Neural progenitor cell (in vitro differentiated cells): ENCODE results near the gene IGSF10. TPM values are rescaled to one million over a fixed set of nuclear protein-coding genes. Genes with fewer than 3 reads are reported as not detected.
A peak's percentile ranks its signal among the peaks of the same experiment; 100 is the strongest.

Experiments used
- DNase-seq: peaks from one replicate; pipeline ENCODE4 v3.0.0-alpha.2; 2016; ENCODE audit warnings: low spot score
- H2AFZ ChIP-seq: fragments of 200-600 bp; sonication (generic); replicated peaks from 2 replicates; pipeline ENCODE4 v1.6.1; 2016; ENCODE audit warnings: antibody characterized with exemption
- H3F3A ChIP-seq: fragments of 200-600 bp; sonication (generic); 2 replicates; pipeline ENCODE4 v1.6.1; 2016; ENCODE audit warnings: antibody characterized with exemption, low read depth
- H3K27ac ChIP-seq: fragments of 200-600 bp; sonication (generic); 2 replicates; pipeline ENCODE4 v1.5.1; 2016; ENCODE audit warnings: mild to moderate bottlenecking
- H3K27me3 ChIP-seq: fragments of 200-600 bp; sonication (generic); 2 replicates; pipeline ENCODE4 v1.6.1; 2016; ENCODE audit warnings: mild to moderate bottlenecking, moderate library complexity
- H3K36me3 ChIP-seq: fragments of 200-600 bp; sonication (generic); 2 replicates; pipeline ENCODE4 v1.5.1; 2016
- H3K4me1 ChIP-seq: fragments of 200-600 bp; sonication (generic); 2 replicates; pipeline ENCODE4 v1.6.1; 2016; ENCODE audit warnings: mixed run types
- H3K4me2 ChIP-seq: fragments of 200-600 bp; sonication (generic); 2 replicates; pipeline ENCODE4 v1.6.1; 2016
- H3K4me3 ChIP-seq: fragments of 200-600 bp; sonication (generic); 2 replicates; pipeline ENCODE4 v1.5.1; 2016
- H3K79me2 ChIP-seq: fragments of 200-600 bp; sonication (generic); 2 replicates; pipeline ENCODE4 v1.6.1; 2016; ENCODE audit warnings: low read depth
- H3K9ac ChIP-seq: fragments of 200-600 bp; sonication (generic); 2 replicates; pipeline ENCODE4 v1.6.1; 2016
- H3K9me3 ChIP-seq: fragments of 200-600 bp; sonication (generic); 2 replicates; pipeline ENCODE4 v1.5.1; 2016; ENCODE audit warnings: low read depth
- H4K20me1 ChIP-seq: fragments of 200-600 bp; sonication (generic); 2 replicates; pipeline ENCODE4 v1.6.1; 2016; ENCODE audit warnings: low read depth
- H3K27ac Mint-ChIP-seq: 3 replicates; pipeline ENCODE4 v1.8.0; 2021; ENCODE audit warnings: mixed read lengths
- H3K27me3 Mint-ChIP-seq: 2 replicates; pipeline ENCODE4 v1.8.0; 2022; ENCODE audit warnings: low read depth, mild to moderate bottlenecking, inconsistent platforms, moderate library complexity, mixed read lengths; ENCODE audit not compliant: insufficient read depth
- H3K36me3 Mint-ChIP-seq: 3 replicates; pipeline ENCODE4 v1.8.0; 2021; ENCODE audit warnings: mixed read lengths
- H3K4me1 Mint-ChIP-seq: 3 replicates; pipeline ENCODE4 v1.8.0; 2021; ENCODE audit warnings: mixed read lengths
- H3K4me3 Mint-ChIP-seq: 3 replicates; pipeline ENCODE4 v1.8.0; 2021; ENCODE audit warnings: mild to moderate bottlenecking, moderate library complexity, mixed read lengths
- H3K9me3 Mint-ChIP-seq: 3 replicates; pipeline ENCODE4 v1.8.0; 2020; ENCODE audit warnings: mixed read lengths
- CTCF ChIP-seq: fragments of 200-600 bp; sonication (generic); IDR thresholded peaks from 2 replicates; pipeline ENCODE4 v1.5.1; 2017; ENCODE audit warnings: antibody characterized with exemption, mild to moderate bottlenecking
- EZH2 ChIP-seq: fragments of 200-600 bp; sonication (generic); IDR thresholded peaks from 2 replicates; pipeline ENCODE4 v1.6.1; 2017; ENCODE audit warnings: antibody characterized with exemption, mild to moderate bottlenecking, moderate library complexity
- EZH2phosphoT487 ChIP-seq: fragments of 200-600 bp; sonication (generic); IDR thresholded peaks from 2 replicates; pipeline ENCODE4 v1.6.1; 2017; ENCODE audit warnings: antibody characterized with exemption
- total RNA-seq: library from RNA; depleted of rRNA; stranded (reverse); fragments of >200 nt; gene quantifications from 2 replicates; pipeline ENCODE4 v1.2.3, GENCODE V29; 2015; ENCODE audit warnings: low replicate concordance

The IGSF10 gene
- total RNA-seq, 1 donor from 2014 or later, result 0.15 TPM

GRCh38 chr3:151479452-151479851 is 18.6 kb upstream of the IGSF10 start:
- Mint-ChIP-seq H3K27me3 (peaks cover 6% of the 10 kb centered on the region), H3K9me3 (peaks cover 6% of the 10 kb centered on the region), H3K27ac (no peak overlapping the region), H3K4me1 (peaks cover 12% of the 10 kb centered on the region), H3K36me3 (no peaks in the 10 kb centered on the region), H3K4me3 (no peak overlapping the region)
- Histone ChIP-seq H3F3A (no peaks in the 10 kb centered on the region), H3K36me3 (no peaks in the 10 kb centered on the region), H3K9me3 (no peaks in the 10 kb centered on the region), H3K27me3 (no peaks in the 10 kb centered on the region), H4K20me1 (no peaks in the 10 kb centered on the region), H3K4me1 (peaks cover 25% of the 10 kb centered on the region), H3K9ac (no peak overlapping the region), H3K79me2 (no peaks in the 10 kb centered on the region), H3K4me3 (no peak overlapping the region), H2AFZ (no peak overlapping the region), H3K27ac (no peak overlapping the region), H3K4me2 (no peak overlapping the region)
- TF ChIP-seq EZH2phosphoT487 (no peak), EZH2 (no peak), CTCF (no peak)
- no peak for DNase-seq

- Histone ChIP-seq H3K9ac (no peak overlapping the region), H3K4me2 (peak overlapping the region; percentile 33), H3F3A (no peaks in the 10 kb centered on the region), H2AFZ (no peak overlapping the region), H3K4me1 (peaks cover 25% of the 10 kb centered on the region), H3K79me2 (no peaks in the 10 kb centered on the region), H3K27ac (no peak overlapping the region), H3K27me3 (no peaks in the 10 kb centered on the region), H3K9me3 (no peaks in the 10 kb centered on the region), H3K4me3 (no peak overlapping the region), H3K36me3 (no peaks in the 10 kb centered on the region), H4K20me1 (no peaks in the 10 kb centered on the region)
- TF ChIP-seq EZH2 (no peak), EZH2phosphoT487 (no peak), CTCF (no peak)
- Mint-ChIP-seq H3K9me3 (peaks cover 6% of the 10 kb centered on the region), H3K27me3 (peaks cover 6% of the 10 kb centered on the region), H3K27ac (no peak overlapping the region), H3K36me3 (no peaks in the 10 kb centered on the region), H3K4me3 (no peak overlapping the region), H3K4me1 (peaks cover 12% of the 10 kb centered on the region)
- no peak for DNase-seq
Observed at GRCh38 chr3:151478335-151478697, 17.5 kb upstream of the IGSF10 start.

- Histone ChIP-seq H3K9ac (no peak overlapping the region), H3K27ac (no peak overlapping the region), H3K4me1 (peaks cover 25% of the 10 kb centered on the region), H3K27me3 (no peaks in the 10 kb centered on the region), H3K9me3 (no peaks in the 10 kb centered on the region), H3K4me2 (peak overlapping the region; percentile 33), H3K4me3 (no peak overlapping the region), H3K79me2 (no peaks in the 10 kb centered on the region), H4K20me1 (no peaks in the 10 kb centered on the region), H3F3A (no peaks in the 10 kb centered on the region), H2AFZ (no peak overlapping the region), H3K36me3 (no peaks in the 10 kb centered on the region)
- H3K4me3 Mint-ChIP-seq, result no peak overlapping the region
- H3K27me3 Mint-ChIP-seq, result peaks cover 6% of the 10 kb centered on the region
- H3K4me1 Mint-ChIP-seq, result peaks cover 12% of the 10 kb centered on the region
- H3K36me3 Mint-ChIP-seq, result no peaks in the 10 kb centered on the region
- no peak for TF ChIP-seq EZH2phosphoT487
- peaks cover 6% of the 10 kb centered on the region for H3K9me3 Mint-ChIP-seq
- peak; percentile 10 for DNase-seq
- no peak overlapping the region for H3K27ac Mint-ChIP-seq
Observed at GRCh38 chr3:151477591-151478334, 16.9 kb upstream of the IGSF10 start.

GRCh38 chr3:151476344-151477018 is 15.6 kb upstream of the IGSF10 start:
- H3K36me3 ChIP-seq, result no peaks in the 10 kb centered on the region
- H3K9me3 ChIP-seq, result no peaks in the 10 kb centered on the region
- Mint-ChIP-seq H3K36me3 (no peaks in the 10 kb centered on the region), H3K4me3 (no peak overlapping the region), H3K4me1 (peaks cover 12% of the 10 kb centered on the region), H3K27ac (no peak overlapping the region), H3K9me3 (no peaks in the 10 kb centered on the region), H3K27me3 (peaks cover 4% of the 10 kb centered on the region)
- H4K20me1 ChIP-seq, result no peaks in the 10 kb centered on the region
- H3K4me3 ChIP-seq, result no peak overlapping the region
- H3K9ac ChIP-seq, result no peak overlapping the region
- no peaks in the 10 kb centered on the region for H3K27me3 ChIP-seq
- no peaks in the 10 kb centered on the region for H3K79me2 ChIP-seq
- H2AFZ ChIP-seq, result peak overlapping the region; percentile 63
- no peak overlapping the region for H3K4me2 ChIP-seq
- peaks cover 25% of the 10 kb centered on the region for H3K4me1 ChIP-seq
- H3F3A ChIP-seq, result no peaks in the 10 kb centered on the region
- H3K27ac ChIP-seq, result no peak overlapping the region
- TF ChIP-seq EZH2phosphoT487, result no peak
- no peak for TF ChIP-seq CTCF
- TF ChIP-seq EZH2, result no peak
- no peak for DNase-seq
